ENCODE measurements around the gene HOTAIR.

The HOTAIR gene

DNA sequence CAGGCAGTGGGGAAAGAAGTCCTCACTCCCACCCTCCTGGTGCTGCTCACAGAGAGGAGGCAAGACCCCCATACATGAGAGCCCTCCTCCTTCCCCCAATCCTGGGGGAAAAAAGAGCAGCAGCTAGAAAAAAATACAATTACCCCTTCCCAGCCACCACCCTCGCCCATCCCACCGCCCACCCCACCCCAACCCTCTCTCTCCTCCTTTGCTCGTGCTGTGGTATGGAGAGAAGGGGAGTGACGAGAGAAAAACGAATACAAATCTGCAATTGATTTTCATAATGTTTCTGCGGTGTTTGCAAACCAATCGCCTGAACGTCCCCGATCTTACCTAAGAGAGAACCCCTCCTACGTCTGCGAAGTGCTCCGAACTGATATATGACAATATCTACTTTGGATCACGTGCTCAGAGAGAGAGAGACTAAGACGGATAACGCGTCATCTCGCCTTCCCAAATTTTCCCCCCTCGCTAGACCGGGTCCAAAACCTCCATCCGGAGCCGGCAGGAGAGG is 2.0 kb downstream of the HOTAIR start, which contains the start of gene HOXC11:
Gene HOXC11 (plus strand): TSS at position 405 of the 514 bp plus-strand sequence. CDS start 116 bp downstream, outside the sequence.
- H3K4me3 ChIP-seq (ENCODE audit: low read depth in 1 of 5, low read length in 5 of 5): peak within 1 kb of the TSS; percentile 19 to 59 (median 39)
- H3K4me1 ChIP-seq (ENCODE audit: control insufficient read depth in 5 of 5, insufficient read depth in 5 of 5, low read length in 5 of 5): peaks cover 0 to 26% (median 25%) of the 10 kb centered on the region in 5 donors
- H3K27ac ChIP-seq (ENCODE audit: low read depth, low read length): no peak within 1 kb of the TSS

DNA sequence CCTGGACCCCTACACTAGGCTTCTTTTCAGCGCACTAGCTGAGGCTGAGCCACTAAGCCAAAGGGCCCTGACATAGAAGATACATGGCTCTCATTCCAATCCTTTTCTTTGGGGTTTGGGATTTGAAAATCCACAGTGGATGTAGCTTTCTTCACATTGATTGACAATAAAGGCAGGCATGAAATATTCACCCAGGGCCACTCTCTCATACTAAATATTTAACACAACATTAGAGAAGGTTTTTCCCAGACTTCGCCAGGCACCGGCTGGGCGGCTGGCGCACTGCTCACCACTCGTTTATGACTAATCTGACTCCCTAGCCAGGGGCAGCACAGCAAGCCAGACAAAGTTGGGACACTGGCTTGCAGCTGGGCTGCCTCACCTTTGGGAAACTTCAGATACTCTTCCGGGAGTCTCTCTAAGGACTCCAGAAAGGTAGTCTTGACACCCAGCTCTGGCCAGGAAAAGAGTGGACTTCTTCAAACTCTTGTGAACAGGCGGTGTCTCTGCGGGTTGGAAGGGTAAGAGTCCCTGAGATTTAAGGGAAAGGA is 2.5 kb downstream of the HOTAIR start:
- Histone ChIP-seq H3K4me1 (ENCODE audit: control insufficient read depth in 5 of 5, insufficient read depth in 5 of 5, low read length in 5 of 5) (peaks cover 0 to 26% (median 25%) of the 10 kb centered on the region in 5 donors), H3K9me3 (ENCODE audit: control insufficient read depth in 5 of 5, low read length in 5 of 5) (peaks cover 0 to 4% (median 0%) of the 10 kb centered on the region in 5 donors), H3K36me3 (ENCODE audit: control insufficient read depth in 5 of 5, insufficient read depth in 5 of 5, low read length in 5 of 5) (no peaks in the 10 kb centered on the region), H3K27ac (ENCODE audit: low read depth, low read length) (no peak overlapping the region), H3K27me3 (ENCODE audit: control insufficient read depth in 5 of 5, insufficient read depth in 4 of 5, low read length in 5 of 5) (peaks cover 47 to 92% (median 75%) of the 10 kb centered on the region in 5 donors), H3K9ac (ENCODE audit: low read length in 5 of 5) (no peak overlapping the region), H3K4me3 (ENCODE audit: low read depth in 1 of 5, low read length in 5 of 5) (no peak overlapping the region)

More for the DNA sequence above, 2.0 kb downstream of the HOTAIR start, which contains the start of gene HOXC11:
- H3K9me3 ChIP-seq (ENCODE audit: control insufficient read depth in 5 of 5, low read length in 5 of 5): peaks cover 0 to 4% (median 0%) of the 10 kb centered on the region in 5 donors
- no peak within 1 kb of the TSS for H3K9ac ChIP-seq (ENCODE audit: low read length in 5 of 5)
- peaks cover 49 to 92% (median 75%) of the 10 kb centered on the region in 5 donors for H3K27me3 ChIP-seq (ENCODE audit: control insufficient read depth in 5 of 5, insufficient read depth in 4 of 5, low read length in 5 of 5)
- no peaks in the 10 kb centered on the region for H3K36me3 ChIP-seq (ENCODE audit: control insufficient read depth in 5 of 5, insufficient read depth in 5 of 5, low read length in 5 of 5)

DNA sequence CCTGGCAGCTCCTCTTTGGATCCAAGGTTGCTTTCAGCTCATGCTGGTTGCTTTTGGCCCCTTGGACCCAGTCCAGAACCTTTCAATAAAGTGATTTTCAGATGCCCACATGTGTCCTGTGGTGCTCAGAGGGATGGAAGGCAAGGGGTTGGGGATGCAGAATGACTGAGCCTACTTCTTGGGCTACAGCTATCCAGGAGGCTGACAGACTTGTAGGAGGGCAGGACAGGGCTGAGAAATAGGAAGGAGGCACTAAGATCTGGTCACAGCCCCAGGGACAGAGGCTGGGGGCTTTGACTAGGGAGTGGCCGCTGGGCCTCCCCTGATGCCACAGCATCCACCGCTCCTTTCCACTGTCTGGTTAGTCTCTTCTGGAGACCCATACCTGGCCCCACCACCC is 3.1 kb downstream of the HOTAIR start:
- H3K9me3 ChIP-seq (ENCODE audit: control insufficient read depth in 5 of 5, low read length in 5 of 5): peaks cover 0 to 4% (median 0%) of the 10 kb centered on the region in 5 donors
- no peak overlapping the region for H3K9ac ChIP-seq (ENCODE audit: low read length in 5 of 5)
- peaks cover 0 to 27% (median 25%) of the 10 kb centered on the region in 5 donors for H3K4me1 ChIP-seq (ENCODE audit: control insufficient read depth in 5 of 5, insufficient read depth in 5 of 5, low read length in 5 of 5)
- H3K36me3 ChIP-seq (ENCODE audit: control insufficient read depth in 5 of 5, insufficient read depth in 5 of 5, low read length in 5 of 5): no peaks in the 10 kb centered on the region
- no peak overlapping the region for H3K4me3 ChIP-seq (ENCODE audit: low read depth in 1 of 5, low read length in 5 of 5)
- H3K27ac ChIP-seq (ENCODE audit: low read depth, low read length): no peak overlapping the region
- peaks cover 52 to 92% (median 80%) of the 10 kb centered on the region in 5 donors for H3K27me3 ChIP-seq (ENCODE audit: control insufficient read depth in 5 of 5, insufficient read depth in 4 of 5, low read length in 5 of 5)

DNA sequence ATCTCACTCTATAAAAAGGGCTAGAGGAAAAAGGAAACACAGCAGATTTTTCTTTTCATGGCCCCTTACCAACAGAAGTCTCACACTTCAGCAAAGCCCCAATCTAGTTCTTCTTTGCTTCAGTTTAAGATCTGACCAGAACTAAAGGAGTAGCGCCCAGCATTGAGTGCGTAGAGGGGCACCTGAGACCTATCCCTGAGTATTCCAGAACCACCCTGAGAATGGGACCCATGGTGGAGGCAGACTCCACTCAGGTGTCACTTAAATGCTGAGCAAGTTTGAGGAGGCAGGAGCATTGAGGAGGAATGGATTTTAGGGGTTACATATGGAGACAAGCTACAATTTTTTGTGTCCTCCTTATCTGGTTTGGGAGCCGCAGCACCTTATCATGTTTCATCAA is 3.6 kb downstream of the HOTAIR start:
- Histone ChIP-seq H3K36me3 (ENCODE audit: control insufficient read depth in 5 of 5, insufficient read depth in 5 of 5, low read length in 5 of 5) (no peaks in the 10 kb centered on the region), H3K9ac (ENCODE audit: low read length in 5 of 5) (no peak overlapping the region), H3K4me3 (ENCODE audit: low read depth in 1 of 5, low read length in 5 of 5) (no peak overlapping the region), H3K4me1 (ENCODE audit: control insufficient read depth in 5 of 5, insufficient read depth in 5 of 5, low read length in 5 of 5) (peaks cover 0 to 32% (median 30%) of the 10 kb centered on the region in 5 donors), H3K9me3 (ENCODE audit: control insufficient read depth in 5 of 5, low read length in 5 of 5) (peaks cover 0 to 4% (median 0%) of the 10 kb centered on the region in 5 donors), H3K27me3 (ENCODE audit: control insufficient read depth in 5 of 5, insufficient read depth in 4 of 5, low read length in 5 of 5) (peaks cover 53 to 92% (median 81%) of the 10 kb centered on the region in 5 donors), H3K27ac (ENCODE audit: low read depth, low read length) (no peak overlapping the region)

DNA sequence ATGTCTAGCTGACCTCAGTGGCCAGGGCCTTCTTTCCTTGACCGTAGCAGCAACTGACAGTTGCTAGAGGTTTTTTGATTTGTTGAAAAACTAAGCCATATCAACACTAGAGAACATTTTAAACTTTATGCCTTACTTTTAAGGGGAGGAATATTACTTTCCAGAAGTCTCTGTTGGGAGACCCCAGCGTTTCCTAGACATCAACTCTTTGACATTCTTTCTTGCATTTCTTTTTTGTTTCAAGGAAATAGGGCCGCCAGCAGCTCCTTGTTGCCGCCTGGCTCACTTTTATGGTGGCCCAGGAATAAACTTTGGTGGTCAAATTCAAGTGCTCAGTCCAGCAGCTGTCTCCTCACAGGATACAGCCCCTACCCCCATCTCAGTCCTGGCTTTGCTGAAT is 4.3 kb downstream of the HOTAIR start:
- no peak overlapping the region for H3K27ac ChIP-seq (ENCODE audit: low read depth, low read length)
- H3K36me3 ChIP-seq (ENCODE audit: control insufficient read depth in 5 of 5, insufficient read depth in 5 of 5, low read length in 5 of 5): no peaks in the 10 kb centered on the region
- H3K4me1 ChIP-seq (ENCODE audit: control insufficient read depth in 5 of 5, insufficient read depth in 5 of 5, low read length in 5 of 5): peaks cover 0 to 31% (median 28%) of the 10 kb centered on the region in 5 donors
- no peak overlapping the region for H3K4me3 ChIP-seq (ENCODE audit: low read depth in 1 of 5, low read length in 5 of 5)
- peaks cover 0 to 4% (median 0%) of the 10 kb centered on the region in 5 donors for H3K9me3 ChIP-seq (ENCODE audit: control insufficient read depth in 5 of 5, low read length in 5 of 5)
- no peak overlapping the region for H3K9ac ChIP-seq (ENCODE audit: low read length in 5 of 5)
- peaks cover 58 to 93% (median 75%) of the 10 kb centered on the region in 5 donors for H3K27me3 ChIP-seq (ENCODE audit: control insufficient read depth in 5 of 5, insufficient read depth in 4 of 5, low read length in 5 of 5)

DNA sequence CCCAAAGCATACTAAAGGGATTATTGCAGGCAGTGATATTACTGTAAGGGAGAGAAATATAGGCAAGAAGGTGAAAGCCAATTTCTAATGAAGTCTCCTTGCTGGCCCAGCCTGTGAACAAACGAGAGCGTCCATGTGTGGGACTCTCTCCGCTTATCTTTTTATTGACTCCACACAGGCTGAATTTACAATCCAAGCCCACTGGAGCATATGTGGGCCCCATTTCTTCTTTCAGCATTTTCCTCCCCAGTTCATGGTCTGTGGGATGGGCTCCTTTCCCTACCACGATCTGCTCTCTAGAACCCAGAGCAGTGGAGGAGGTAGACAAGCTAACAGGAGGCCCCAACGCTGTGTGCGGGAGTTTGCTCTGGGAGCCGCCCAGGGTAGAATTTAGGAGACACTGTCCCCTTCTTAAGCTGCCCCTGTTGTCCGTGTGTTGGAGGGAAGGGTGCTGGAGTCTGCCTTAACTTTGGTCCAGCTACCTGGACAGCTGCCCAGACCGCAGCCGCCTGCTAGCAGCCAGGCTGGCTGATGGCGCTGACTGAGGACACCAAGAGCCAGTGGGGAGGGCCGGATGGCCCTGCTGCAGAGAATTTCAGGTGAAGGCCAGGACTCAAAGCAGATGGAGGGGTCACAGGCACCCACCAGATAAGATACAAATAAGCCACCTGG is 5.0 kb downstream of the HOTAIR start:
- Histone ChIP-seq H3K27me3 (ENCODE audit: control insufficient read depth in 5 of 5, insufficient read depth in 4 of 5, low read length in 5 of 5) (peaks cover 65 to 95% (median 81%) of the 10 kb centered on the region in 5 donors), H3K27ac (ENCODE audit: low read depth, low read length) (no peak overlapping the region)

DNA sequence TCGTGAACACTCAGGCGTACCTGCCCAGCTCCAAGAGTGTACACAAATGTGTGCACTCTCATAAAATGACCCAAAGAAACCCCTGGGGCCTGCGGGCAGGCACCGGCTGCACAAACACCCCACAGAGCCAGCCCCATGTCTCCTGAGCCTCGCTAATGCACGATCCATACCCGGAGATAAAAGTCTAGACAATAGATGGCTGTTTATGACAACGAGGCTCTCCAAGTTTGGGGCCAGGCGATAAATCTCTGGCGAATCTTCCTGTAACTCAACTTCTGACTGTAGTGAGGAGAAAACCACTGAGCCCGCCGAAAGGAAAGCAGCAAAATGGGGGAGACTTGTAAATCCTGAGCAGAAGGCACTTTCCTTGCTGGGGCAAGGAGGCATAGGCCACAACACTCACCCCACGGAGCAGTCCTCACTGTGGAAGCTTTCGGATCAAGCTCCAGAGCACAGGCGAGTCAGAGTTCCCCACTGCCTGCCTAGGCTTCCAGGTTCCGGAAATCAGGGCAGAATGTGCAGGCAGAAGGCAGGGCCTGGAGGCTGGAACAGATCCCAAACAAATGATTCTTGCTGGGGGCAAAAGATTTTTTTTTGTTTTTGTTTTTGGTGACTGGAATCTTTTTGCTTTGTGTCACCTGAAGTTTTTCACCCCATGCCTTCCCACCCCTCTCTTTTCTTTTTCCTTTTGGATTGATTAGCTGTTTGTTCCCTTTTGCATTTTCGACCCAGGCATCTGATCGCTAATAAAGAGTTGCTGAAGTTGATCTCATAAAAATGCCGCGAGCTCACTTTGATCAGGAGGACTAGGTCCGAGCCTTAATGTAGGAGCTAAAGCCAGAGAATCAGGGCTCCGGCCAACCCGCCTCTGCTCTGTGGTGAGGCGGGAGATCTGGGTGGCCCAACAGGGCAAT is 6.3 kb downstream of the HOTAIR start:
- no peak overlapping the region for H3K27ac ChIP-seq (ENCODE audit: low read depth, low read length)
- H3K27me3 ChIP-seq (ENCODE audit: control insufficient read depth in 5 of 5, insufficient read depth in 4 of 5, low read length in 5 of 5): peaks cover 77 to 100% (median 89%) of the 10 kb centered on the region in 5 donors

More for the DNA sequence above, 5.0 kb downstream of the HOTAIR start:
- H3K9me3 ChIP-seq (ENCODE audit: control insufficient read depth in 5 of 5, low read length in 5 of 5): peaks cover 0 to 4% (median 0%) of the 10 kb centered on the region in 5 donors
- no peaks in the 10 kb centered on the region for H3K36me3 ChIP-seq (ENCODE audit: control insufficient read depth in 5 of 5, insufficient read depth in 5 of 5, low read length in 5 of 5)
- H3K9ac ChIP-seq (ENCODE audit: low read length in 5 of 5): no peak overlapping the region
- peaks cover 0 to 26% (median 22%) of the 10 kb centered on the region in 5 donors for H3K4me1 ChIP-seq (ENCODE audit: control insufficient read depth in 5 of 5, insufficient read depth in 5 of 5, low read length in 5 of 5)
- no peak overlapping the region for H3K4me3 ChIP-seq (ENCODE audit: low read depth in 1 of 5, low read length in 5 of 5)

DNA sequence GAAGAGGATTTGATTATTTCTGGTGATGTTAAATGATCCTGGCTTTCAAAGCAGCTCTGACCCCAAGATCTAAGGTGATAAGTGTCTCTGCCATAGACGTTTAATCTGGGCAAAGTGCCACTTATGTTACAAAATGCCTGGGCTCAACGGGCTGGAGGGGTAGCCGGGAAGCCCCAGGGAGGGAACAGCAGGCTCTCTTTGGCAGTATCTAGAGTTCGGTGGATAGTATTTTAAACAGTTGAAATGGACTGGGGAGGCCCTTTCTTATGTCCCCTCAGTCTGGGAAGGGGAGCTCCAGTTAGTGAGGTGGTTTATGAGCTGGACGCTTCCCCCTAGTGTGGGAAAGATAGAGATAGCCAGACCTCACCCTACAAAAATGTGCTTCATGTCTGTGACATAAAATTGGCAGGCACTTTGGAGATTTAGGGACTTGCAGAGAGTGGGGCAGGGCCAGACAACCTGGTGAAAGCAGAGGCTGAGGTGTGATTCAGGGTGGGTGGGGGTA is 7.3 kb downstream of the HOTAIR start:
- Histone ChIP-seq H3K27me3 (ENCODE audit: control insufficient read depth in 5 of 5, insufficient read depth in 4 of 5, low read length in 5 of 5) (peaks cover 77 to 100% (median 90%) of the 10 kb centered on the region in 5 donors), H3K36me3 (ENCODE audit: control insufficient read depth in 5 of 5, insufficient read depth in 5 of 5, low read length in 5 of 5) (no peaks in the 10 kb centered on the region), H3K9ac (ENCODE audit: low read length in 5 of 5) (no peak overlapping the region), H3K27ac (ENCODE audit: low read depth, low read length) (no peak overlapping the region), H3K4me1 (ENCODE audit: control insufficient read depth in 5 of 5, insufficient read depth in 5 of 5, low read length in 5 of 5) (peaks cover 0 to 13% (median 8%) of the 10 kb centered on the region in 5 donors), H3K4me3 (ENCODE audit: low read depth in 1 of 5, low read length in 5 of 5) (no peak overlapping the region), H3K9me3 (ENCODE audit: control insufficient read depth in 5 of 5, low read length in 5 of 5) (no peaks in the 10 kb centered on the region)

More for the DNA sequence above, 6.3 kb downstream of the HOTAIR start:
- no peak overlapping the region for H3K4me3 ChIP-seq (ENCODE audit: low read depth in 1 of 5, low read length in 5 of 5)
- peaks cover 0 to 4% (median 0%) of the 10 kb centered on the region in 5 donors for H3K9me3 ChIP-seq (ENCODE audit: control insufficient read depth in 5 of 5, low read length in 5 of 5)
- H3K9ac ChIP-seq (ENCODE audit: low read length in 5 of 5): no peak overlapping the region
- peaks cover 0 to 20% (median 14%) of the 10 kb centered on the region in 5 donors for H3K4me1 ChIP-seq (ENCODE audit: control insufficient read depth in 5 of 5, insufficient read depth in 5 of 5, low read length in 5 of 5)
- H3K36me3 ChIP-seq (ENCODE audit: control insufficient read depth in 5 of 5, insufficient read depth in 5 of 5, low read length in 5 of 5): no peaks in the 10 kb centered on the region

DNA sequence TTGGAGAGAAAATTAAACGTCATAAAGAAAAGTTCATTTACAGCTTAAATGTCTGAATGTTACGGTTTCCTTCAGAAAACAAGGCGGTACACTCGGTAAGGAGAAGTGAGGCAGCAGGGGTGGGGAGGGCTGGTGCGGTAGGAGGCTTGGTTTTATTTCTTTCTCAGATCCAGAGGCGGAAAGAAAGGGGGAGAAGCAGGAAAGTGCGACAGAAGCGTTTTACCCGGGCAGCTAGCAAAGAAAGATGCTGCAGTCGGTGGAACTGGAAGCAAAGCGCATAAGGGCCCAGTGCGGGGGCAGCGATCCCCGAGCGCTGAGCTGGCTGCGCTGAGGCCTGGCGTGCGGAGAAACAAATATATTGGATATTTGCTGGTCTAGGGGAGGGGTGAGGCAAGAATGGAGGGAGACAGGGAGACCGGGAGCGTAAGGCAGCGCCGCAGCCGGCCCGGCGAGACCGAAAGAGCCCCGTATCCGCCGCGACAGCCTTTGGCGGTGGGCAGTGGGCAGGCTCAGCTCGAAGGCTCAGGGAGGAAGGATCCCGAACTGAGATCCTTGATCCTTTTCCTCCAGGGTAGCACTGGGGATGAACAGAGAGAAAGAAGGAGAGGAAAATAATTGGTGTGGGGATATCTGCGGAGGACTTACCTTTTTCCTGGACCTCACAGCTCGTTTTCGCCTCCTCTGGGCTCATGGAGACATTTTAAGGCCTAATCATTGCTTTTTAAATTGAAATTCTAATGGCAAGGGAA is 8.2 kb downstream of the HOTAIR start:
- no peak overlapping the region for H3K9ac ChIP-seq (ENCODE audit: low read length in 5 of 5)

More for the DNA sequence above, 8.2 kb downstream of the HOTAIR start:
- H3K4me3 ChIP-seq (ENCODE audit: low read depth in 1 of 5, low read length in 5 of 5): peak overlapping the region in 2 of 5 donors; percentile 9 to 17
- no peaks in the 10 kb centered on the region for H3K36me3 ChIP-seq (ENCODE audit: control insufficient read depth in 5 of 5, insufficient read depth in 5 of 5, low read length in 5 of 5)
- peaks cover 0 to 13% (median 8%) of the 10 kb centered on the region in 5 donors for H3K4me1 ChIP-seq (ENCODE audit: control insufficient read depth in 5 of 5, insufficient read depth in 5 of 5, low read length in 5 of 5)
- no peaks in the 10 kb centered on the region for H3K9me3 ChIP-seq (ENCODE audit: control insufficient read depth in 5 of 5, low read length in 5 of 5)
- H3K27ac ChIP-seq (ENCODE audit: low read depth, low read length): no peak overlapping the region
- H3K27me3 ChIP-seq (ENCODE audit: control insufficient read depth in 5 of 5, insufficient read depth in 4 of 5, low read length in 5 of 5): peaks cover 77 to 100% (median 90%) of the 10 kb centered on the region in 5 donors
